HG02852 (cell line): ENCODE measurements around the gene RAB28.

Source experiments
- ATAC-seq: cut with Tn5 transposase; IDR thresholded peaks from one replicate; pipeline ENCODE4 v1.9.1; 2021; ENCODE audit warnings: mild to moderate bottlenecking, moderate library complexity; ENCODE audit not compliant: unreplicated experiment

RAB28 gene

DNA sequence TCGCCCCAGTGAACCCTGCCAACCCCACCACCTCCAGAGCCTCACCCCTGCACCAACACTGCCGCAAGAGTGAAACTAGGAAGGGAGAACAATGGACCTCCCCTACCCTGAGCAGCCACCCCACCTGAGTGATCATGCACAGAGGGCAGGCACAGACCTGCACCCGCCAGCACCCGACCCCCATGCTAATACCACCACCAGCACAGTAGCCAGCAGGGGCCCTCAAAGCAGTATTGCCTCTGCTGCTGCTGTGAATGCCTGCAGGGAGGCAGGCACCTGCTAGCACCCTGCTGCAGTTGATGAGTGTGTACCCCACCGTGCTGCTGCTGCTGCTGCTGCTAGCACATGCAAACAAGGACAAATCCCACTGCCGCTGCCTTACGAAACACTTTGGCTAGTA is 100.1 kb downstream of the RAB28 start:
- no peak for ATAC-seq

GRCh38 chr4:13378973-13379759 is 105.0 kb downstream of the RAB28 start:
- ATAC-seq: peak; percentile 92

- ATAC-seq: no peak
Observed at GRCh38 chr4:13371048-13371447, 113.1 kb downstream of the RAB28 start.

GRCh38 chr4:13368217-13368616 is 115.9 kb downstream of the RAB28 start:
- no peak for ATAC-seq

DNA sequence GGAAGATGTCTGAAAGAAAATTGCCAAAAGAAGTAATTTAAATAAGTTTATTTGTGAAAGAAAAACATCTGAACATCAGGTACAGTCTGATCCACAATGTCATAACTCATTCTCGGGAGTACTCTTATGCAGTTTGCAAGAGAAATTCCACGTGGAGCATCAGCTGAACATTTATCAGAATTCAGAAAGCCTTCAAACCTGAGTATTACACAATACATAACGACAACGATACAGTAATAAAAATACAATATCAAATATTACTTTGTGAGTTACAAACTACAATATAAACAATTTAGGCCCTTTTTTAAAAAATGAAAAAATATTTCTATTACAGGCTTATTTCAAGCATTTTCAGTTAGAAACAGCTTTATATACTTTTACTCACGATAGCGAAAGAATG is 116.4 kb downstream of the RAB28 start:
- no peak for ATAC-seq

- ATAC-seq: no peak
Observed at GRCh38 chr4:13367244-13367643, 116.9 kb downstream of the RAB28 start.

DNA sequence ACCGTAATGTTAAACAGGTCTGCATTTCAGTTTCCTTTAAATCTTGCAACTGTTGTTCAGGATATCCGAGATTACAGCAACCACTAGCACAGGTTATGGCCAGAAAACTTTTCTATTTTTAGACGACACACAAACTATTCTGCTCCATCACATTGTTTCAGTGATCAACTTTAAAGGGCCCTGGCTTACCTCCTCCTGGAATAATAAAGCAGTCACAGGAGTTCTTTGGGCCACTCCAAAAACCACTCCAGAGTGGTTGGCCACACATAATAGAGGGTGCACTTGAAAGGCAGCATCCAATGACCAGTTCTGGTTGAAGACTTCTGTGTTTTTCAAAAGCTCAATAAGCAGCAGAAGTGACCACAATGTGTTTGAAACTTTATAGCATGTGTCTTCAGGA is 118.9 kb downstream of the RAB28 start:
- no peak for ATAC-seq

- ATAC-seq: no peak
Observed at GRCh38 chr4:13364653-13365052, 119.5 kb downstream of the RAB28 start.

DNA sequence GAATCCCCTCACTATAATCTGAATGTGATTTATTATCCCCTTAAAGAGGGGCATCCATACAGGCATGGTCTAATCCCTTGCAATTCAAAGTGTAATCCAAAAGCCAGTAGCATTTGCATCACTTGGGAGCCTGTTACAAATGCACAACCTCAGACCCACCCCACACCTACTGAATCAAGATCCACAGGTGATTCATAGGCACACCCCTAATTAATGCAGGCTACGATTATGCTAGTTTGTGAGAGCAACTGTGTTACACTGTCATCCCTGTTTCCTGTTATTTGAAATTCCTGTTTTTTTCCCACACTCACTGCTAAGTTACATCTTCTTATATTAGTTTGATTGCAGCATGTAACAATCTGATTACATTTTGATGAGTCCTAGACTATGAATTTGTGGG is 120.0 kb downstream of the RAB28 start:
- ATAC-seq: no peak

DNA sequence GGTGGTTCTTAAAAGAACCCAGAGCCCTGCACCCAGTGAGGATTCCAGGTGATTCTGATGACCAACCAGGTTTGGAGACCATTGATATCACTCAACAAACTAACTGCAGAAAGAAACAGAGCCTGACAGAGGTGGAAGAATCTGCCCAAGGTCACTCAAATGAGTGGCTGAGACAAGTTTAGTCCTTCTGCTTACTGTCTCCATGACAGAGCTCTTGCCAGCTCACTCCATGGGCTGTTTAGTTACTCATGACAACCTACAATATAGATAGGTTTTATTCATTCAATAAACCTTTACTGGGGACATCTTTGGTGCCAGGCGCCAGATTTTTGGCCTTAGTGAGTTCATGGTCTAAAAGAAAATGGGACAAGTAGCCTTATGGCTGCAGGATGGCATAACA is 124.3 kb downstream of the RAB28 start:
- no peak for ATAC-seq

DNA sequence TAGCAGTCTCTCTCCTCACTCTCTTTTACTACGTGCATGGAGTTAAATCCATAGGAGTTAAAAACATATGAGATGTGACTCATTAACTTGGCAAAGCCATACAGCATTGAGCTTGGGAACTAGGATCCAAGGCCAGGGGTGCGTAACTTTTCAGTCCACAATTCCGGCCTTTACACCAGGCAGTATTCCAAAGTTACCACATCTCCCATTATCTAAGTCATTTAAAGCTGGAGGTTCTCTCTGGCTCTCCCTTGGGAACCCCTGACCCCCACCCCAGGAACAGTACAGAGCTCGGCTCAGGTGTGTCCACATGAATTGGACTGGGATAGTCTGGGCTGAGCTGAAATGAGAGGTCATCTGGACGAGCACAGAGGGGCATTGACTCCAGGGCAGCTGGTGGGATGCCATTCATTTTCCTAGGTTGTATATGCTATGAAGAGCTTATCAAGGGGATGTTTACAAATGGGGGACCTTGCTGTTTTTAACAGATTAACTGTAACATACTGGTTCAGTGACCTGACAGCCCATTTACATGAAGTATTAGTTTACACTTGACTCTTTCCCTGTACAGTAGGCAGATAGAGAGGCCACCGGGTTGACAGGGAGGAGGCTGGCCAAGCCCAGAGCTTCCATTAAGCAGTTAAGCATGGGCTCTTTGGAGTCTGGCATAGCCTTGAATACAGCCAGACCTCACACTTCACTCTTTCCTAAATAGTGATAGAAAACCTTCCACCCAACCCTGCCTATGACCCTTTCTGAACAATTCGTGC is 128.8 kb downstream of the RAB28 start:
- ATAC-seq: no peak

- ATAC-seq: no peak
Observed at GRCh38 chr4:13349096-13349495, 135.0 kb downstream of the RAB28 start.

GRCh38 chr4:13348216-13348615 is 135.9 kb downstream of the RAB28 start:
- ATAC-seq: no peak

DNA sequence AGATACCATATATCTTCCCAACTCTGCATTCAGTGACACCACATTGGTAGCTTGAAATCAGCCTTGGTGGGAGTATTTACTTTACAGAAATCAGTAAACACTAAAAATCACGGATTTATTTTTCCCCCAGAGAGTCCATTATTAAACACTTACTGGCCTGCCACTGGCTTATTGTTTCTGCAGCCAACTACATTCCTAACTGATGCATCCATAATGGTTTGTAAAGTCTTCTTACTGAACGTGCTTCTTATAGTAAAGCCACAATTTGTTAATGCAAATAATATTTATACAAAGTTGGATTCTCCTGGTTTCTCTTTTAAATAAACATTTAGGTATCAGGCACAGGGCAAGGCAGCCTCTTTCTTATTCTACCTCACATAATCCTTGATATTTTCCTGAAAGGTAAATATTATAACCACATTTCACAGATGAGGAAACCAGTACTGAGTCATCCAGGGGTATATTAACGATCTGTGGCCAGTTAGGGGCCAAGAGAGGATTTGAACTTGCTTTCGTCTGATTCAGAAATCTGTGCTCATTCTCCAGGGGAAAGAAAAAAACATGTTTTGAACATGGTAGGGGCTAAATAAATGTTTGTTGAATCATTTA is 136.5 kb downstream of the RAB28 start:
- ATAC-seq: no peak

DNA sequence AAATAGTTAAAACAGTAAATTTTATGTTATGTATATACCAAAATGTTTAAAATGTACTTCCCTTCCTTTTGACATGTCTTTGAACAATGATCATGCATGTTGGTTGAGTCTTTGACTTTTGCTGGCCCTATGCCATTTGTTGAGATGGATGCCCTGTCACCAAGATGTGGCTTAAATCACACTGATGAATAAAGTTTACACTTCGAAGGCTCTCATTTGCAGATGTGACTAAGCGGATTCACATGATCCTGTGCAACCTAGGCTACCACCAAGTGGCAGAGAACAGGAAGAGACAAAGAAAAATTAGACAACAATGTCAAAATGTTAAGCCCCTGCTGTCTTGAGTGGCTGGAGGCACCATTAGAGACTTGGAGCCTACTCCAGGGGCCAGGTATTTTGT is 139.9 kb downstream of the RAB28 start:
- no peak for ATAC-seq

DNA sequence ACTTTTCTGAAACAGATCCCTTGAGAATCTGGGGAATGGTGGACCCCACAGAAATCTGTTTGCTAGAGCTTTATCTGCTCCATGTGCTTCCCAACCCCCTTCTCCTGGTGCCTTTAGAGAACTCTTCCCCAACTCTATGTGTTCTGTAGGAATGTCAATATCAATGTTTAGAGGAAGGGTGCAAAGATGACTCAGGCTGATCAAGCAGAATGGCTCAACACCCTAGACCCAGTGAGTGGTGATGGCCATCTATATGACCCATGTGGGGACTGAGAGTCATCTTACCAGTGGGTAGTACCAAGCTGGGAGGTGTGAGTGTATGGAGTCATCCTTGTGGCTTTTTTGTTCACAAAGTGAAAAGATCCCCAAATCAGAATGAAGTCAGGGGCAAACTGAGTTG is 143.5 kb downstream of the RAB28 start:
- ATAC-seq: no peak

- ATAC-seq: no peak
Observed at GRCh38 chr4:13331827-13332226, 152.3 kb downstream of the RAB28 start.

- ATAC-seq: no peak
Observed at GRCh38 chr4:13329963-13330362, 154.2 kb downstream of the RAB28 start.

- ATAC-seq: no peak
Observed at GRCh38 chr4:13329340-13329850, 154.7 kb downstream of the RAB28 start.

DNA sequence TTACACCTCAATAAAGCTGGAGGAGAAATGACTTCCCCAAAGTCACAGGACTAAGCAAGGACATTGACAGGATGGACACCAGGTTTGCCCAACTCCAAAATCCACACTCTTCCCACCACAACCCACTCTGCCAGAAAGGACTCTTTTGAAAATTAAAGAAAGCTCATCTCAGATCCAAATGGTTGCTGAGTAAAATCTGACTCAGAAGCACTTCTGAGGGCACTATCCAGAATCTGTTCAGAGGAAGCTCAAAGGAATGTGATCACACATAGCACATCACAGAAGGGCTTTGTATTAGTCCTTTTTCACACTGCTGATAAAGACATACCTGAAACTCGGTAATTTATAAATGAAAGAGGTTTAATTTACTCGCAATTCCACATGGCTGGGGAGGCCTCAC is 155.5 kb downstream of the RAB28 start:
- ATAC-seq: no peak

DNA sequence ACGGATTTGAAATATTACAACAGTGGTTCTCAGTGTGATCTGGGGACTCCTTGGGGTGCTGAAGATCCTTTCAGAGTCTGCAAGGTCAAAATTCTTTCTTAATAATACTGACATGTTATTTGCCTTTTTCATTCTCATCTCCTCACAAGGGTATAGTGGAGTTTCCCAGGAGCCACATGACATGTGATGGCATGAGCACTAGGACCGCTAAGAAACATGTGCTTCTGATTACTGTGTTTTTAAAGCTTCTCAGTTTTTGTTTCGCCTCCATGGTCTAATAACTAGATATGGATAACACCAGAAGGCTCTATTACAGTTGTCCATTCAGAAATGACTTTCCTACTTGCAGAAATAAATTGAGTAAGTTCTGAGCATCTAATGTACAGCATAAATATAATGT is 156.1 kb downstream of the RAB28 start:
- ATAC-seq: no peak

- ATAC-seq: no peak
Observed at GRCh38 chr4:13325744-13326143, 158.4 kb downstream of the RAB28 start.
